Mesendoderm (in vitro differentiated cells): Measurements from ENCODE around the gene OSBPL10.

Source experiments
- DNase-seq: peaks from one replicate; pipeline ENCODE4 v3.0.0; 2013
- H2AK5ac ChIP-seq: 2 replicates; pipeline ENCODE4 v1.6.1; 2013; ENCODE audit warnings: low read length, inconsistent platforms
- H2BK120ac ChIP-seq: 2 replicates; pipeline ENCODE4 v1.6.1; 2013; ENCODE audit warnings: low read depth, mild to moderate bottlenecking, low read length, moderate library complexity, mixed read lengths
- H2BK15ac ChIP-seq: replicated peaks from 2 replicates; pipeline ENCODE4 v1.6.1; 2013; ENCODE audit warnings: low read depth, mild to moderate bottlenecking, moderate library complexity
- H2BK5ac ChIP-seq: 2 replicates; pipeline ENCODE4 v1.6.1; 2013; ENCODE audit warnings: low read length, inconsistent platforms
- H3K18ac ChIP-seq: 2 replicates; pipeline ENCODE4 v1.6.1; 2013; ENCODE audit warnings: mild to moderate bottlenecking, low read length, mixed read lengths
- H3K23ac ChIP-seq: one replicate; pipeline ENCODE4 v1.6.1; 2013; ENCODE audit warnings: low read length
- H3K27ac ChIP-seq: 2 replicates; pipeline ENCODE4 v1.5.1; 2013; ENCODE audit warnings: low read depth, mild to moderate bottlenecking, inconsistent platforms, low read length, moderate library complexity
- H3K27me3 ChIP-seq: 2 replicates; pipeline ENCODE4 v1.6.1; 2013; ENCODE audit warnings: low read length, control low read depth, mild to moderate bottlenecking, inconsistent platforms; ENCODE audit not compliant: insufficient read depth, poor library complexity
- H3K36me3 ChIP-seq: 2 replicates; pipeline ENCODE4 v1.6.1; 2013; ENCODE audit warnings: low read length, inconsistent platforms; ENCODE audit not compliant: control insufficient read depth, insufficient read depth
- H3K4ac ChIP-seq: one replicate; pipeline ENCODE4 v1.6.1; 2013; ENCODE audit warnings: low read depth, mild to moderate bottlenecking, low read length, moderate library complexity
- H3K4me1 ChIP-seq: 2 replicates; pipeline ENCODE4 v1.6.1; 2013; ENCODE audit warnings: low read depth, low read length, inconsistent platforms; ENCODE audit not compliant: control insufficient read depth
- H3K4me2 ChIP-seq: 2 replicates; pipeline ENCODE4 v1.6.1; 2013; ENCODE audit warnings: low read length
- H3K4me3 ChIP-seq: 2 replicates; pipeline ENCODE4 v1.5.1; 2013; ENCODE audit warnings: mild to moderate bottlenecking, low read length
- H3K56ac ChIP-seq: one replicate; pipeline ENCODE4 v1.6.1; 2013; ENCODE audit warnings: low read length
- H3K79me1 ChIP-seq: 2 replicates; pipeline ENCODE4 v1.6.1; 2013; ENCODE audit warnings: low read length, inconsistent platforms
- H3K79me2 ChIP-seq: 2 replicates; pipeline ENCODE4 v1.6.1; 2013; ENCODE audit warnings: mild to moderate bottlenecking, low read length; ENCODE audit not compliant: control insufficient read depth, insufficient read depth
- H3K9ac ChIP-seq: 2 replicates; pipeline ENCODE4 v1.6.1; 2013; ENCODE audit warnings: low read length, inconsistent platforms
- H4K5ac ChIP-seq: one replicate; pipeline ENCODE4 v1.6.1; 2013; ENCODE audit warnings: low read length
- H4K8ac ChIP-seq: one replicate; pipeline ENCODE4 v1.6.1; 2013; ENCODE audit warnings: low read depth, mild to moderate bottlenecking, control low read depth, low read length, moderate library complexity
- WGBS: extraction: QIAGEN DNeasy Blood & Tissue Kit; methylation state at CpG from one replicate; pipeline ENCODE4 v1.1.7; 2013; ENCODE audit warnings: low lambda C conversion rate, missing lambda C conversion rate; ENCODE audit not compliant: insufficient coverage; ENCODE audit errors: extremely low coverage; 5-methylcytosine and 5-hydroxymethylcytosine counted together

The OSBPL10 gene

GRCh38 chr3:31920310-31920709, 60.8 kb downstream of the OSBPL10 start:
- Histone ChIP-seq H3K56ac (no peak overlapping the region), H3K27me3 (no peaks in the 10 kb centered on the region), H3K18ac (no peak overlapping the region), H2BK15ac (no peak overlapping the region), H3K79me1 (no peaks in the 10 kb centered on the region), H2AK5ac (no peak overlapping the region), H3K9ac (no peak overlapping the region), H4K5ac (no peak overlapping the region), H3K4me2 (no peak overlapping the region), H3K23ac (no peak overlapping the region), H2BK120ac (no peak overlapping the region), H3K36me3 (no peaks in the 10 kb centered on the region), H3K4ac (no peak overlapping the region), H3K4me1 (peaks cover 11% of the 10 kb centered on the region), H4K8ac (no peak overlapping the region), H3K4me3 (no peak overlapping the region), H3K27ac (no peak overlapping the region), H3K79me2 (peaks cover 2% of the 10 kb centered on the region), H2BK5ac (no peak overlapping the region)
- no peak for DNase-seq
- no CpG with 5 or more reads among the region's 1 CpG for WGBS

GRCh38 chr3:31919528-31919927, 61.5 kb downstream of the OSBPL10 start:
- H2BK5ac ChIP-seq: no peak overlapping the region
- no peak overlapping the region for H3K56ac ChIP-seq
- no CpG with 5 or more reads among the region's 2 CpGs for WGBS
- H3K4me3 ChIP-seq: no peak overlapping the region
- H3K4ac ChIP-seq: no peak overlapping the region
- no peak overlapping the region for H2AK5ac ChIP-seq
- H3K27ac ChIP-seq: no peak overlapping the region
- H3K4me2 ChIP-seq: no peak overlapping the region
- H3K27me3 ChIP-seq: no peaks in the 10 kb centered on the region
- no peak overlapping the region for H4K8ac ChIP-seq
- H3K79me2 ChIP-seq: peaks cover 7% of the 10 kb centered on the region
- H3K36me3 ChIP-seq: no peaks in the 10 kb centered on the region
- no peak overlapping the region for H3K18ac ChIP-seq
- H3K9ac ChIP-seq: no peak overlapping the region
- no peak overlapping the region for H2BK15ac ChIP-seq
- H3K79me1 ChIP-seq: no peaks in the 10 kb centered on the region
- no peak overlapping the region for H3K23ac ChIP-seq
- DNase-seq: peak; percentile 46
- no peak overlapping the region for H2BK120ac ChIP-seq
- H4K5ac ChIP-seq: no peak overlapping the region
- peaks cover 11% of the 10 kb centered on the region for H3K4me1 ChIP-seq

GRCh38 chr3:31918179-31919150, 62.6 kb downstream of the OSBPL10 start:
- Histone ChIP-seq H3K79me2 (peaks cover 7% of the 10 kb centered on the region), H3K18ac (no peak overlapping the region), H4K5ac (no peak overlapping the region), H2BK15ac (no peak overlapping the region), H3K9ac (no peak overlapping the region), H3K56ac (no peak overlapping the region), H3K23ac (no peak overlapping the region), H3K36me3 (no peaks in the 10 kb centered on the region), H2BK5ac (no peak overlapping the region), H4K8ac (no peak overlapping the region), H3K79me1 (no peaks in the 10 kb centered on the region), H3K27me3 (no peaks in the 10 kb centered on the region), H3K4me2 (no peak overlapping the region), H2BK120ac (no peak overlapping the region), H3K4me3 (no peak overlapping the region), H3K27ac (no peak overlapping the region), H2AK5ac (no peak overlapping the region), H3K4me1 (peaks cover 11% of the 10 kb centered on the region), H3K4ac (no peak overlapping the region)
- WGBS: no CpG with 5 or more reads among the region's 5 CpGs
- DNase-seq: peak; percentile 70

GRCh38 chr3:31917303-31918005, 63.6 kb downstream of the OSBPL10 start:
- H2BK120ac ChIP-seq: no peak overlapping the region
- peaks cover 11% of the 10 kb centered on the region for H3K4me1 ChIP-seq
- no peak overlapping the region for H3K56ac ChIP-seq
- no peaks in the 10 kb centered on the region for H3K27me3 ChIP-seq
- no peak overlapping the region for H4K5ac ChIP-seq
- no peak overlapping the region for H3K23ac ChIP-seq
- no peak overlapping the region for H2BK15ac ChIP-seq
- no peak overlapping the region for H4K8ac ChIP-seq
- WGBS: no CpG with 5 or more reads among the region's 3 CpGs
- H3K4me2 ChIP-seq: no peak overlapping the region
- no peak overlapping the region for H3K9ac ChIP-seq
- no peak overlapping the region for H2BK5ac ChIP-seq
- H3K18ac ChIP-seq: peak overlapping the region; percentile 53
- H3K4me3 ChIP-seq: no peak overlapping the region
- H3K36me3 ChIP-seq: no peaks in the 10 kb centered on the region
- peaks cover 7% of the 10 kb centered on the region for H3K79me2 ChIP-seq
- H3K27ac ChIP-seq: no peak overlapping the region
- DNase-seq: peak; percentile 72
- no peak overlapping the region for H3K4ac ChIP-seq
- no peak overlapping the region for H2AK5ac ChIP-seq
- peaks cover 2% of the 10 kb centered on the region for H3K79me1 ChIP-seq

GRCh38 chr3:31911643-31912042, 69.4 kb downstream of the OSBPL10 start:
- Histone ChIP-seq H4K8ac (no peak overlapping the region), H3K9ac (no peak overlapping the region), H3K23ac (peak overlapping the region; percentile 32), H3K27ac (no peak overlapping the region), H3K79me1 (peaks cover 2% of the 10 kb centered on the region), H3K4me1 (peaks cover 5% of the 10 kb centered on the region), H2AK5ac (no peak overlapping the region), H3K36me3 (no peaks in the 10 kb centered on the region), H4K5ac (no peak overlapping the region), H3K4me3 (no peak overlapping the region), H3K27me3 (no peaks in the 10 kb centered on the region), H3K18ac (no peak overlapping the region), H3K4ac (no peak overlapping the region), H3K4me2 (no peak overlapping the region), H3K56ac (no peak overlapping the region), H2BK15ac (no peak overlapping the region), H2BK5ac (no peak overlapping the region), H3K79me2 (peaks cover 9% of the 10 kb centered on the region), H2BK120ac (no peak overlapping the region)
- no peak for DNase-seq
- no CpG with 5 or more reads among the region's 3 CpGs for WGBS
